SK-N-MC (cell line): ENCODE measurements around the gene PDE8A.
"Not testable (repeated sequence)": the region's sequence is repeated elsewhere in the genome, so short reads cannot be mapped to it uniquely, and the experiment has no call there.

Experiments used
- EZH2 ChIP-seq: fragments of 200-600 bp; sonication (generic); IDR thresholded peaks from one replicate; pipeline ENCODE4 v1.6.1; 2017; ENCODE audit warnings: antibody characterized with exemption
- POLR2AphosphoS5 ChIP-seq: IDR thresholded peaks from 2 replicates; pipeline ENCODE4 v1.6.1; 2012; ENCODE audit warnings: mild to moderate bottlenecking, low read depth, low read length, borderline replicate concordance

- not testable (repeated sequence) for TF ChIP-seq EZH2, POLR2AphosphoS5
Observed at GRCh38 chr15:84996714-84997113, 15.1 kb downstream of the PDE8A start.
